ENCODE data around the gene USP12. TPM values are rescaled to one million over a fixed set of nuclear protein-coding genes. Genes with fewer than 3 reads are reported as not detected.

Gene USP12
- 25.5 and 48.2 TPM in 2 replicates for total RNA-seq

DNA sequence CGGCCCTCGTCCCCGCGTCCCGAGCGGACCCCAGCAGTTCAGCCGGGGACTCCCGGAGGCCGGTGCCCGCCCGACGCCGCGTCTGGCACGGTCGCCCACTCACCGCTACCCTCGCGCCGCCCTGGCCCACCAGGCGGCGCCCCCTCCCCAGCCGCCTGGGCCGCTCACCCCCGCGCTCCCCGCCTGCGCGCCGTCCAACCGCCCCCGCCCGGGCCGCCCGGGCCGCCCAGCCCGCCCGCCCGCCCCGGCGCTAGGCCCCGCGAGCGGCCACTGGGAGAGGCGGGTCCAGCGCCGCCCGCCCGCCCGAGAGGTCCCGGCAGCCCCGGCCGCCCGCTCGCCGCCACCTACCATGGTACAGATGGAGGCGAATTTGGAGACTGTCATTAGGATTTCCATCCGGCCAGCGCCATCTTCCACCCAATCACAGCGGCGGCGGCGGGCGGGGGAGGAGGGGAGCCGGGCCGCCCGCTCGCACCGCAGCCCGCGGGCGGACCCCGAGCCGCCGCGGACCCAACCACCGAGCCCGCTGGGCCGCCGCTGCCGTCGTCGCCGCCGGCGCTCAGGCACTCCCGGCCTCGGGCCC lies at the start of gene USP12:
Gene USP12 (minus strand): TSS at position 568 of the 583 bp plus-strand sequence. CDS start 172 bp downstream, at position 396.

Other genes with a start within 250 kb of the USP12 start
- gene RPL21, start 79.7 kb upstream of the USP12 start, total RNA-seq = 286 and 757 TPM in 2 replicates
- gene RASL11A, start 99.0 kb upstream of the USP12 start, total RNA-seq = 0.89 and 2.6 TPM in 2 replicates

Data from smooth muscle cell of the umbilical artery (primary cell).